PC-9 (cell line): ENCODE measurements around the gene PIEZO2. TPM values are rescaled to one million over a fixed set of nuclear protein-coding genes. Genes with fewer than 3 reads are reported as not detected.

Source experiments
- BruUV-seq: library from RNA; stranded (reverse); fragments of 400-500 nt; replicated peaks from 2 replicates; lab custom pipeline; 2021; lab: Mats Ljungman, UMichigan
- CTCF ChIA-PET: fragments of 300-600 bp; sonication (Branson Sonifier 250); formaldehyde crosslinking; loops from one replicate; lab custom pipeline; 2022; ENCODE audit warnings: antibody characterized with exemption; lab: Charles Lee
- POLR2A ChIA-PET: fragments of 300-600 bp; sonication (Branson Sonifier 250); formaldehyde crosslinking; loops from one replicate; lab custom pipeline; 2022; ENCODE audit warnings: antibody characterized with exemption; ENCODE audit not compliant: unreplicated experiment; lab: Charles Lee
- DNase-seq, 2 experiments: peaks; one replicate each; pipeline versions ENCODE4 v3.0.0 to v3.0.0-alpha.2; 2015 to 2022; ENCODE audit warnings: mixed read lengths in 1 of 2
- H2AFZ ChIP-seq: fragments of 200-600 bp; sonication (generic); 2 replicates; pipeline ENCODE4 v1.8.1; 2017; ENCODE audit warnings: antibody characterized with exemption
- H3F3A ChIP-seq: fragments of 200-600 bp; sonication (generic); 2 replicates; pipeline ENCODE4 v1.8.1; 2017; ENCODE audit warnings: antibody characterized with exemption, mild to moderate bottlenecking, low read depth; ENCODE audit not compliant: insufficient read depth
- H3K27ac ChIP-seq: fragments of 200-600 bp; sonication (generic); 2 replicates; pipeline ENCODE4 v1.6.1; 2016; ENCODE audit warnings: mixed run types
- H3K27me3 ChIP-seq: fragments of 200-600 bp; sonication (generic); 2 replicates; pipeline ENCODE4 v1.6.1; 2016; ENCODE audit warnings: low read depth, mixed run types; ENCODE audit not compliant: insufficient read depth
- H3K36me3 ChIP-seq: fragments of 200-600 bp; sonication (generic); 2 replicates; pipeline ENCODE4 v1.6.1; 2016; ENCODE audit warnings: low read depth, mixed run types
- H3K4me1 ChIP-seq: fragments of 200-600 bp; sonication (generic); replicated peaks from 2 replicates; pipeline ENCODE4 v1.6.1; 2016; ENCODE audit warnings: mixed run types; ENCODE audit not compliant: insufficient read depth
- H3K4me2 ChIP-seq: fragments of 200-600 bp; sonication (generic); 2 replicates; pipeline ENCODE4 v1.6.1; 2017; ENCODE audit warnings: mixed run types
- H3K4me3 ChIP-seq: fragments of 200-600 bp; sonication (generic); 2 replicates; pipeline ENCODE4 v1.6.1; 2016; ENCODE audit warnings: mixed run types
- H3K79me2 ChIP-seq: fragments of 200-600 bp; sonication (generic); 2 replicates; pipeline ENCODE4 v1.6.1; 2017; ENCODE audit warnings: low read depth, mixed run types
- H3K9me2 ChIP-seq: fragments of 200-600 bp; sonication (generic); 2 replicates; pipeline ENCODE4 v1.8.1; 2017; ENCODE audit warnings: mild to moderate bottlenecking; ENCODE audit not compliant: insufficient read depth
- H3K9me3 ChIP-seq: fragments of 200-600 bp; sonication (generic); 2 replicates; pipeline ENCODE4 v1.8.1; 2016; ENCODE audit warnings: low read depth; ENCODE audit not compliant: insufficient read depth
- H4K20me1 ChIP-seq: fragments of 200-600 bp; sonication (generic); 2 replicates; pipeline ENCODE4 v1.8.1; 2017; ENCODE audit not compliant: insufficient read depth
- EZH2 ChIP-seq: fragments of 200-600 bp; sonication (generic); IDR thresholded peaks from 2 replicates; pipeline ENCODE4 v1.8.0; 2017; ENCODE audit warnings: antibody characterized with exemption, low read depth
- intact Hi-C: fragments of 100-400 bp; cut with micrococcal nuclease; formaldehyde crosslinking; loops from one replicate; pipeline ENCODE4 v1.10.0; 2022; ENCODE audit not compliant: unreplicated experiment
- total RNA-seq: library from RNA; stranded (reverse); gene quantifications from 2 replicates; pipeline ENCODE4 v1.2.3, GENCODE V29; 2021
- TF ChIP-seq, protein P1 (sequence below): fragments of 200-600 bp; sonication (generic); conservative IDR thresholded peaks from 2 replicates; pipeline ENCODE4 v1.6.1; 2017; ENCODE audit warnings: mixed run types, antibody characterized with exemption, mild to moderate bottlenecking, moderate library complexity

PIEZO2 gene
- total RNA-seq, 1 experiment from 2014 or later: not detected

DNA sequence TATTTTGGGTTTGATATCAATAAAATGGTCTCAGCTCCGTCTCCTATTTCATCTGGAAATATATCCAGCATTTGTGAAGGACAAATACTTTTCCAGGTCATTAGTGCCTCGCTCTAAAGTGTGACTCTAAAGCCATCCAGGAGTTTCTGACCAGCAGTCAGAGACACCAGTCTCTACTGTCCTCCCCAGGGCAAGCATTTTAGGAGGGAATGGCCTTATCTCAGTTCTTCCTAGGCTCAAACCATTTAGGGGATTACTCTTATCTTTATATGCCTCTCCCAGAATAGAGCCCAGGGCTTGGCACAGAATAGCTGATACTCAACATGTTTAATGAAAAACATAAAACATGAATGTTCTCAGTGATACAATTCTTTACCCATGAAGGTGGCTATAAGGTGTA is 436.0 kb downstream of the PIEZO2 start:
- CTCF ChIA-PET: no interaction called here
- intact Hi-C loops: no loop called here
- TF ChIP-seq EZH2: no peak
- TF ChIP-seq, protein P1, sequence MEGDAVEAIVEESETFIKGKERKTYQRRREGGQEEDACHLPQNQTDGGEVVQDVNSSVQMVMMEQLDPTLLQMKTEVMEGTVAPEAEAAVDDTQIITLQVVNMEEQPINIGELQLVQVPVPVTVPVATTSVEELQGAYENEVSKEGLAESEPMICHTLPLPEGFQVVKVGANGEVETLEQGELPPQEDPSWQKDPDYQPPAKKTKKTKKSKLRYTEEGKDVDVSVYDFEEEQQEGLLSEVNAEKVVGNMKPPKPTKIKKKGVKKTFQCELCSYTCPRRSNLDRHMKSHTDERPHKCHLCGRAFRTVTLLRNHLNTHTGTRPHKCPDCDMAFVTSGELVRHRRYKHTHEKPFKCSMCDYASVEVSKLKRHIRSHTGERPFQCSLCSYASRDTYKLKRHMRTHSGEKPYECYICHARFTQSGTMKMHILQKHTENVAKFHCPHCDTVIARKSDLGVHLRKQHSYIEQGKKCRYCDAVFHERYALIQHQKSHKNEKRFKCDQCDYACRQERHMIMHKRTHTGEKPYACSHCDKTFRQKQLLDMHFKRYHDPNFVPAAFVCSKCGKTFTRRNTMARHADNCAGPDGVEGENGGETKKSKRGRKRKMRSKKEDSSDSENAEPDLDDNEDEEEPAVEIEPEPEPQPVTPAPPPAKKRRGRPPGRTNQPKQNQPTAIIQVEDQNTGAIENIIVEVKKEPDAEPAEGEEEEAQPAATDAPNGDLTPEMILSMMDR: no peak

DNA sequence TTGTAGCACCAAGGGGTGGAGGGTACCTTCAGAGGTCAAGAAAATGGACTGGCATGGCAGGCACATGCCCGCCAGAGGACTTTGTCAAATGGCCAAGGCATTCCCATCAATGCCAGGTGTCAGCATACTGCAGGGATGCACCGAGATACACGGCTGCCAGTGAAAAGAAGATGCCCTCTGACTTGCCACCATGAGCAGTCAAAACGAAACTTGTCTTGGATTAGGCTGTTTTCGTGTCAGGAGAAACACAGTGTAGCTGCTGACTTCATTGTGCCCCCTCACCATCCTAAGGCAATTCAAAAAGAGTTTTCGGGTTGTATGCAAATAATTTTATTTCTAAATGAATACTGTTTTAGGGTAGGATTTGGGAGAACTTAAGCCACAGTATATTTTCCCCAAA is 442.1 kb downstream of the PIEZO2 start:
- Histone ChIP-seq H2AFZ (no peak overlapping the region), H3K4me1 (no peaks in the 10 kb centered on the region), H4K20me1 (no peaks in the 10 kb centered on the region; the same call in 1 of the 2 replicates), H3K4me2 (no peak overlapping the region), H3K27me3 (peaks cover 88% of the 10 kb centered on the region), H3K4me3 (no peak overlapping the region), H3K27ac (no peak overlapping the region), H3K9me3 (no peaks in the 10 kb centered on the region), H3F3A (no peaks in the 10 kb centered on the region), H3K79me2 (no peaks in the 10 kb centered on the region), H3K36me3 (no peaks in the 10 kb centered on the region), H3K9me2 (no peaks in the 10 kb centered on the region)
- DNase-seq: no peak
- ChIA-PET CTCF (no interaction called here), POLR2A (no interaction called here)
- intact Hi-C loops: no loop called here
- TF ChIP-seq, protein P1: no peak
- TF ChIP-seq EZH2: no peak
- BruUV-seq: no TSS peak

More for the DNA sequence above, 436.0 kb downstream of the PIEZO2 start:
- Histone ChIP-seq H3K27ac (no peak overlapping the region), H3K36me3 (no peaks in the 10 kb centered on the region), H3F3A (no peaks in the 10 kb centered on the region), H3K9me3 (no peaks in the 10 kb centered on the region), H3K4me1 (no peaks in the 10 kb centered on the region), H3K4me2 (no peak overlapping the region), H3K27me3 (peaks cover 84% of the 10 kb centered on the region), H3K9me2 (no peaks in the 10 kb centered on the region), H4K20me1 (no peaks in the 10 kb centered on the region; the same call in 1 of the 2 replicates), H2AFZ (no peak overlapping the region), H3K79me2 (no peaks in the 10 kb centered on the region), H3K4me3 (no peak overlapping the region)
- POLR2A ChIA-PET: no interaction called here
- BruUV-seq: no TSS peak
- DNase-seq: no peak

DNA sequence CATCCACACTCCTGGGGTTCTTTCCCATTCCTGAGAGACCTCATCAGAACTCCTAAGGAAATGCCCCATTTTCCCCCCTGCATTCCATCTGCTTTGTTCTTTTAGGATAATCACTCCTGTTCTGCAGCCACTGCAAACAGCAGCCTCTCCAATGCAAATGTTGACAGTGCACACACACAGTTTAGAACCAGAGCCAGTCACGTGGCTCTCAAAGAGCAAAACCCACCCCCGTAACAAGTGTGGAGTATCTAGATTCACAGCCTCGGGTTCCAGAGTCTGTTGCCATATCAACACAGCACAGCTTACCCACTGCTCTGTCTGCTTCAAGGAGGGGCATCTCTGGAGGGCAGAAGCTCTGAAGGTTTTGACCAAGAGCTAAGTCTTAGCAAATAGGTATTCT is 443.6 kb downstream of the PIEZO2 start:
- H3F3A ChIP-seq: no peaks in the 10 kb centered on the region
- intact Hi-C loops: no loop called here
- H3K9me3 ChIP-seq: no peaks in the 10 kb centered on the region
- no peaks in the 10 kb centered on the region for H3K4me1 ChIP-seq
- H3K9me2 ChIP-seq: no peaks in the 10 kb centered on the region
- no peak for DNase-seq
- H3K79me2 ChIP-seq: no peaks in the 10 kb centered on the region
- no peaks in the 10 kb centered on the region for H4K20me1 ChIP-seq
- BruUV-seq: no TSS peak
- H3K36me3 ChIP-seq: no peaks in the 10 kb centered on the region
- no peak overlapping the region for H3K27ac ChIP-seq
- ChIA-PET POLR2A (no interaction called here), CTCF (no interaction called here)
- peaks cover 95% of the 10 kb centered on the region for H3K27me3 ChIP-seq
- H3K4me2 ChIP-seq: no peak overlapping the region
- no peak overlapping the region for H2AFZ ChIP-seq
- no peak for TF ChIP-seq EZH2
- TF ChIP-seq, protein P1: no peak
- H3K4me3 ChIP-seq: no peak overlapping the region
